Epithelial cell of proximal tubule (primary cell): ENCODE measurements around the gene FIGN. TPM values are rescaled to one million over a fixed set of nuclear protein-coding genes. Genes with fewer than 3 reads are reported as not detected.

ENCODE experiments used
- DNase-seq: peaks from one replicate; pipeline ENCODE4 v3.0.0-alpha.2; 2011; ENCODE audit warnings: low read depth
- H3K4me3 ChIP-seq: 2 replicates; pipeline ENCODE4 v1.5.1; 2011; ENCODE audit warnings: low read depth, mild to moderate bottlenecking, low read length
- total RNA-seq: library from RNA; depleted of rRNA; stranded (reverse); fragments of >200 nt; gene quantifications from 2 replicates; pipeline ENCODE4 v1.2.3, GENCODE V29; 2015
- TF ChIP-seq, protein P1 (sequence below): conservative IDR thresholded peaks from 2 replicates; pipeline ENCODE4 v1.5.1; 2012; ENCODE audit warnings: low read depth, mild to moderate bottlenecking, low read length

The FIGN gene
- total RNA-seq, 1 donor from 2014 or later = 3.2 TPM

DNA sequence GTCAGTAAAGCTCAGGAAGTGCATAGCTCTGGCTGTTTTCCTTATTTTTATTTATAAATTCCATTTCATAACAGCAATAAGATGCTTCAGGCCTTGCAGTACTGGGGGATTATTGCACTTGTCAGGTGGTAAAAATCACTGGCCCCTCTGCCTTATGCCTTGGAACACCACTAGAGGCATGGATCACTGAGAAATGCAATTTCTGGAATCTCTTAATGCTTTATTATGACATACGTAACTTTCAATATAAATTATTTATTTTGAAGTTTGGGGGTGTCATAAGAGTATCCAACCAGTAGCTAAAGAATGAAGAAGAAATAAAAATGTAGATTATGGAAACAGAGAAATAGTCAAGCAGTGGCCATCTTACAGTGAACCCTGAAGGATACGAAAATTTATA is 183.1 kb downstream of the FIGN start:
- no peak for DNase-seq
- H3K4me3 ChIP-seq = no peak overlapping the region
- TF ChIP-seq, protein P1, sequence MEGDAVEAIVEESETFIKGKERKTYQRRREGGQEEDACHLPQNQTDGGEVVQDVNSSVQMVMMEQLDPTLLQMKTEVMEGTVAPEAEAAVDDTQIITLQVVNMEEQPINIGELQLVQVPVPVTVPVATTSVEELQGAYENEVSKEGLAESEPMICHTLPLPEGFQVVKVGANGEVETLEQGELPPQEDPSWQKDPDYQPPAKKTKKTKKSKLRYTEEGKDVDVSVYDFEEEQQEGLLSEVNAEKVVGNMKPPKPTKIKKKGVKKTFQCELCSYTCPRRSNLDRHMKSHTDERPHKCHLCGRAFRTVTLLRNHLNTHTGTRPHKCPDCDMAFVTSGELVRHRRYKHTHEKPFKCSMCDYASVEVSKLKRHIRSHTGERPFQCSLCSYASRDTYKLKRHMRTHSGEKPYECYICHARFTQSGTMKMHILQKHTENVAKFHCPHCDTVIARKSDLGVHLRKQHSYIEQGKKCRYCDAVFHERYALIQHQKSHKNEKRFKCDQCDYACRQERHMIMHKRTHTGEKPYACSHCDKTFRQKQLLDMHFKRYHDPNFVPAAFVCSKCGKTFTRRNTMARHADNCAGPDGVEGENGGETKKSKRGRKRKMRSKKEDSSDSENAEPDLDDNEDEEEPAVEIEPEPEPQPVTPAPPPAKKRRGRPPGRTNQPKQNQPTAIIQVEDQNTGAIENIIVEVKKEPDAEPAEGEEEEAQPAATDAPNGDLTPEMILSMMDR = peak; percentile 5

GRCh38 chr2:163551616-163552373 is 184.0 kb downstream of the FIGN start:
- no peak for DNase-seq

DNA sequence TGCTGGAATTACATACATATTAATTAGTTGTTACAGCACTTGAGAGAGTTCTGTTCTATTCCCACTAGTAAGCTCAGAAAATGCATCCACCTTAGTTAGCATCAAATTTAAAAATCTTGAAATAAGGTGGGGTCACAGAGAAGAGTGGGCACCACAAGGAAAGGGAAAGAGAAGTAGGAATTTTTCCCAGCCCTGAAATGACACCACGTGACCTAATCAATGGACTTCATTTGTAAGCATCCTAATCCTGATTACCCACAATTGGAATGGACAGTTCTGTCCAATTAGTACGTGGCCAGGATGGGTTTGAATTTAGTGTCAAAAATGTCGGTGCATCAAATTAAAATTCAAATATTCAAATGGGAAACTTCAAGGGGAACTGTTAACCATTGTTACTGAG is 186.8 kb downstream of the FIGN start:
- no peak for DNase-seq
- no peak overlapping the region for H3K4me3 ChIP-seq
- TF ChIP-seq, protein P1 = no peak

More at GRCh38 chr2:163551616-163552373, 184.0 kb downstream of the FIGN start:
- TF ChIP-seq, protein P1 = no peak
- H3K4me3 ChIP-seq = no peak overlapping the region
